ENCODE data around the gene BTBD2. TPM values are rescaled to one million over a fixed set of nuclear protein-coding genes. Genes with fewer than 3 reads are reported as not detected.

Gene BTBD2
- total RNA-seq, 1 experiment from 2014 or later: 32.6 TPM

- Histone ChIP-seq H3K4me1 (replicated peaks) (no peaks in the 10 kb centered on the region), H3K27ac (no peak overlapping the region), H3K4me3 (no peak overlapping the region), H3K27me3 (replicated peaks) (no peaks in the 10 kb centered on the region), H3K36me3 (no peaks in the 10 kb centered on the region), H3K9me3 (replicated peaks) (no peaks in the 10 kb centered on the region)
- DNase-seq (ENCODE audit: low read depth in 1 of 2, low spot score in 2 of 2): no peak
These were observed 6.8 kb upstream of the BTBD2 start for GRCh38 chr19:2022289-2022688.

DNA sequence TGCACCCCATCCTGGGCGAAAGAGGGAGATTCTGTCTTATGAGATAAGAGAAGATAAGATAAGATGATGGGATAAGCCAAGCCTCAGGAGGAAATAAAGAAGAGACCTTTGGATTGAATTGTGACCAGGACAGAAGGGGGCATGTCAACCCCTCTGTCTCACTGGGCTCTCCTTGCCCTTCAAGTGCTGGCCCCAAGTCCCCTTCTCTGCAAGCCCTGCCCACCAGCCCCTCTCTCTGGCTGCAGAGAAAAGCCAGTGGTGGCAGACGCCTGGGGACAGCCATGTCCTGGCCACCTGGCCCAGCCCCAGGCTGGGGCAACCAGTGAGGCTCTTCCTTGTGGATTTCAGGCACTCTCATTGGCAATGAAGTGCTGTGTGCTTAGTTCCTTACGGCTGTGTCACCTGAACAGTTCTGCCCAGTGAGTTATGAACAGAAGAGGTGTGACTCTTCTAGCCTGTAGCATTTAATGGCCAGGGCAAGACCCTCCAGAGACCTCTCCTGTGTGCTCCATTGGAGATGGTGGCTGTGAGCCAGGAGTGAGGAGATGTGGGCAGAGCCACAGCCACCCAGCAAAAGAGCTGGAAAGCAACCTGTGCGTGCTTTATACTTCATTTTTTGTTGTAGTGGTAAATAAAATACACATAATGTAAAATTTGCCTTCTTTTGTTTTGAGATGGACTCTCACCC lies 6.1 kb upstream of the BTBD2 start:
- H3K36me3 ChIP-seq: no peaks in the 10 kb centered on the region
- H3K9me3 ChIP-seq (replicated peaks): no peaks in the 10 kb centered on the region
- no peak overlapping the region for H3K4me3 ChIP-seq
- H3K4me1 ChIP-seq (replicated peaks): no peaks in the 10 kb centered on the region
- no peaks in the 10 kb centered on the region for H3K27me3 ChIP-seq (replicated peaks)
- H3K27ac ChIP-seq: no peak overlapping the region
- no peak for DNase-seq (ENCODE audit: low read depth in 1 of 2, low spot score in 2 of 2)

DNA sequence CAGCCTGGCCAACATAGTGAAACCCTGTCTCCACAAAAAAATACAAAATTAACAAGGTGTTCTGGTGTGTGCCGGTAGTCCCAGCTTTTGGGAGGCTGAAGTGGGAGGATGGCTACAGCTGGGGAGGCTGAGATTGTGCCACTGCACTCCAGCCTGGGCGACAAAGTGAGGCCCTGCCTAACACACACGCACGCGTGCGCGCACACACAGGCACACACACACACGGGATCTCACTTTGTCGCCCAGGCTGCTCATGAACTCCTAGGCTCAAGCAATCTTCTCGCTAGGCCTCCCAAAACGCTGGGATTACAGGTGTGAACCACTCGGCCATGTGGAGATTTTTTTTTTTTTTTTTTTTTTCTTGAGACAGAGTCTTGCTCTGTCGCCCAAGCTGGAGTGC lies 3.2 kb upstream of the BTBD2 start:
- no peak overlapping the region for H3K4me3 ChIP-seq
- no peaks in the 10 kb centered on the region for H3K27me3 ChIP-seq (replicated peaks)
- H3K36me3 ChIP-seq: no peaks in the 10 kb centered on the region
- H3K4me1 ChIP-seq (replicated peaks): 0 out of 2 replicates have a peak, but pooled peaks cover 3% of the 10 kb centered on the region
- H3K27ac ChIP-seq: no peak overlapping the region
- DNase-seq (ENCODE audit: low read depth in 1 of 2, low spot score in 2 of 2): no peak
- no peaks in the 10 kb centered on the region for H3K9me3 ChIP-seq (replicated peaks)

DNA sequence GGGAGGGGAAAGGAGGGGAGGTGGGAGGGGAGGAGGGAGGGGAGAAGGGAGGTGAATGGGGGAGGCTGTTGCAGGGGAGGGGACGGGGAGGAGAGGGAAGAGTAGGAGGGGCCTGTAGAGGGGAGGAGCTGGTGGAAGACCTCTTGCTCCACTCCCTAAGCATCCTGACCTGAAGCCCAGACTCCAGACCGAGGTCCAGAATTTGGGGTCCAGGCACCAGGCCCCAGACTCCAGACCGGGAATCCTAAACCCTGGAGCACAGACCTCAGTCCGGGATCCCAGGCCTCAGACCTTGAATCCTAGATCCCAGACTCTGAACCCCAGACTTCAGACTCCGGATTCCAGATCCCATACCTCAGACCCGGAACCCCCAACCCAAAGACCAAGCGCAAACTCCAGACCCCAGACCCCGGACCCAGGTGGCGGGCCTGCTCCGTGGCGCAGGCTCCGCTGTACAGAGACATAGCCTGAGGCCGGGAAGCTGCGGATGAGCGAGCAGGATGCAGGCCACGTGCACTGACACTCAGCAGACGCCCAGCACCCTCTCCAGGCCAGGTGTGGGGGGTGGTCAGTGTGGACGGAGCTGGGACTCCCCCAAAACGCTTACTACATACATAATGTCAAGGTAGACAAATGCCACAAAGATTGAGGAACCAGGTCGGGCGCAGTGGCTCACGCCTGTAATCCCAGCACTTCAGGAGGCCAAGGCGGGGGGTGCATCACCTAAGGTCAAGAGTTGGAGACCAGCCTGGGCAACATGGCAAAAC lies 710 bp upstream of the BTBD2 start:
- peak in 1 of 2 experiments; percentile 79 for DNase-seq (ENCODE audit: low read depth in 1 of 2, low spot score in 2 of 2)
- Histone ChIP-seq H3K27ac (no peak overlapping the region), H3K4me1 (replicated peaks) (0 out of 2 replicates have a peak, but pooled peaks cover 3% of the 10 kb centered on the region)

DNA sequence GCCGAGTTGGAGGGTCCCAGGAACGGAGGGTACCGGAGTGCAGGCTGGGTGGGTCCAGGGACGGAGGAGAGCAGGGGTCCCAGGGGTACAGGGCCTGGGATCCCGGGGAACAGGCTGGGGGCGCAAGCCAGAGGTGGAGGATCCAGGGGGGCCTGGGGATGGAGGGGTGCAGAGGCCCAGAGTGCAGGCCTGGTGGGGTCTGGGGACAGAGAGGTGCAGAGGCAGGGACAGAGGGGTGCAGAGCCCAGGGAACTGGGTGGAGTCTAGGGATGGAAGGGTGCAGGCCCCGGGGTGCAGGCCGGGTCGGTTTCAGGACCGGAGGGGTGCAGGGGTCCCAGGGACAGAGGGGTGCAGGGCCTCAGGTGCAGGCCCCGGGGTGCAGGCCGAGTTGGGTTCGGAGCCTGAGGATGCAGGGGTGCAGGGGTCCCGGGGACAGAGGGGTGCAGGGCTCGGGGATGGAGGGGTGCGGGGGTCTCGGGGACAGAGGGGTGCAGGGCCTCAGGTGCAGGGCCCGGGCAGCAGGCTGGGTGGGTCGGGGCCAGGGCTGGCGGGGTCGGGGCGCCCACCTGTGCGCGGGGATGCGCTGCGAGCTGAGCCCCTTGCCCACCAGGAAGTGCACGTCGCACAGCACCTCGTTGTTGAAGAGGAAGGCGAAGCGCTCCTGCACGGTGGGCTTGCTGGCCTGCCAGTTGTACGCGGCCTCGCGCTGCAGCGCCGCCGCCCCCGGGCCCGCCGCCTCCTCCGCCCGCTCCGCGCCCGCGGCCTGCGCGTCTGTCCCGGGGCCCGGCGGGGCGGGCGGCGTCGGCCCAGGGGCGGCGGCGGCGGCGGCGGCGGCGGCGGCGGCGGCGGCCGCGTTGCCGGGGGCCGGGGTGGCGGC lies 545 bp downstream of the BTBD2 start:
- no peaks in the 10 kb centered on the region for H3K36me3 ChIP-seq
- H3K4me3 ChIP-seq: peak overlapping the region; percentile 51
- H3K9me3 ChIP-seq (replicated peaks): no peaks in the 10 kb centered on the region
- H3K27me3 ChIP-seq (replicated peaks): no peaks in the 10 kb centered on the region
- no peak overlapping the region for H3K27ac ChIP-seq
- no peak for DNase-seq (ENCODE audit: low read depth in 1 of 2, low spot score in 2 of 2)
- H3K4me1 ChIP-seq (replicated peaks): 0 out of 2 replicates have a peak, but pooled peaks cover 3% of the 10 kb centered on the region

More for the DNA sequence above, 710 bp upstream of the BTBD2 start:
- peak overlapping the region; percentile 21 for H3K4me3 ChIP-seq
- H3K27me3 ChIP-seq (replicated peaks): no peaks in the 10 kb centered on the region
- no peaks in the 10 kb centered on the region for H3K36me3 ChIP-seq
- H3K9me3 ChIP-seq (replicated peaks): no peaks in the 10 kb centered on the region

DNA sequence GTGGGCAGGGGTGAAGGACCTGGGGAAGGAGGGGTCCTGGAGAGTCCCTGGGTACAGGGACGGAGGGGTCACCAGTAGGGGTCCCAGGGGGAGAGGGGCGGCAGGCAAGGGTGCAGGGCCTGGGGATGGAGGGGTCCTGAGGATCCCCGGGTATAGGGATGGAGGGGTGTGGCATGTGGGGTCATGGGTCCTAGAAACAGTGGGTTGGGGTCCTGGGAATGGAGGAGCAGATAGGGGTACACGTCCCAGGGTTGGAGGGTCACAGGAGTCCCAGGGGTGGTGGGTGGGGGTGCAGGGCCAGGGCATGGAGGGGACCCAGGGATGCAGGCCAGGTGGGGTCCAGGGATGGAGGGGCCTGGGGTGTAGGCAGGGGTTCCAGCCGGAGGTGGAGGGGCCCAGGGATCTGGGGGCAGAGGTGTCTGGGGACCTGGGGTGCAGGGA lies 1.4 kb downstream of the BTBD2 start:
- Histone ChIP-seq H3K27me3 (replicated peaks) (no peaks in the 10 kb centered on the region), H3K4me3 (no peak overlapping the region), H3K4me1 (replicated peaks) (0 out of 2 replicates have a peak, but pooled peaks cover 3% of the 10 kb centered on the region), H3K27ac (no peak overlapping the region), H3K36me3 (no peaks in the 10 kb centered on the region), H3K9me3 (replicated peaks) (no peaks in the 10 kb centered on the region)
- DNase-seq (ENCODE audit: low read depth in 1 of 2, low spot score in 2 of 2): no peak

- H3K27me3 ChIP-seq (replicated peaks): no peaks in the 10 kb centered on the region
- H3K27ac ChIP-seq: no peak overlapping the region
- H3K36me3 ChIP-seq: no peaks in the 10 kb centered on the region
- H3K9me3 ChIP-seq (replicated peaks): no peaks in the 10 kb centered on the region
- H3K4me1 ChIP-seq (replicated peaks): 0 out of 2 replicates have a peak, but pooled peaks cover 3% of the 10 kb centered on the region
- DNase-seq (ENCODE audit: low read depth in 1 of 2, low spot score in 2 of 2): no peak
- no peak overlapping the region for H3K4me3 ChIP-seq
These were observed 1.9 kb downstream of the BTBD2 start for GRCh38 chr19:2013683-2013961.

DNA sequence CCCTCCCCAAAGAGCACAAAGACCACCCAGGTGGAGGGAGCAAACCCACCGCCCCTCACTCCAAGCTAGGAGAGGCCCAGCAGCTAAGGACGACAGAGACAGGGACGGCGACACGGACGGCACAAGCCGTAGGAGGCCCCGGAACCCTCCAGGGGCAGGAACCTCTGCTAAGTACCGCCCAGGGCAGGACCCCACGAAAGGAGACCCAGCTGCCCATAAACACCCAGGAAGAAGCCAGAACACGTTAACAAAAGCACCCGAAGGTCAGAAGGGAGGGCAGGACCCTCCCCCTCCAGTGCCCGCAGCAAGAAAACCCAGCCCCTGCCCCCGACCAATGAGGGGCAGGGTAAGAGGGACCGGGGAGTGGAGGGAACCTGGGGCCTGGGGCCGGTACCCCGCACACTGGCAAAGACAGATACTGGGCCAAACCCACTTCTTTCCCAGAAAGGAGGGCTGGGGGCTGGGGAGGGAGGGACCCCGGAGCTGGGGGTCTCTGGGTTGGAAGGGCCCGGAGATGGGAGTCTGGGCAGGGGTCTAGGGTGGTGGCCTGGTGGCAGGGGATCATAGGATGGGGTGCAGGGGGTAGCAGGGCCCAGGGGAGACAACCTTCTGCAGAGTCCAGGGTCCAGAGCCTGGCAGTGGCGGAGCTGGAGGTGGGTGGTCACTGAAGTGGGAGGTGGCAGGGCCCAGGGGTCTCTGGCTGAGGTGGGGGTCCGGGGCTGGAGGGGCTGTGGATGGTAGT lies 2.4 kb downstream of the BTBD2 start:
- DNase-seq (ENCODE audit: low read depth in 1 of 2, low spot score in 2 of 2): no peak
- 0 out of 2 replicates have a peak, but pooled peaks cover 3% of the 10 kb centered on the region for H3K4me1 ChIP-seq (replicated peaks)
- H3K4me3 ChIP-seq: no peak overlapping the region
- H3K27ac ChIP-seq: no peak overlapping the region
- H3K36me3 ChIP-seq: no peaks in the 10 kb centered on the region
- no peaks in the 10 kb centered on the region for H3K9me3 ChIP-seq (replicated peaks)
- H3K27me3 ChIP-seq (replicated peaks): no peaks in the 10 kb centered on the region

DNA sequence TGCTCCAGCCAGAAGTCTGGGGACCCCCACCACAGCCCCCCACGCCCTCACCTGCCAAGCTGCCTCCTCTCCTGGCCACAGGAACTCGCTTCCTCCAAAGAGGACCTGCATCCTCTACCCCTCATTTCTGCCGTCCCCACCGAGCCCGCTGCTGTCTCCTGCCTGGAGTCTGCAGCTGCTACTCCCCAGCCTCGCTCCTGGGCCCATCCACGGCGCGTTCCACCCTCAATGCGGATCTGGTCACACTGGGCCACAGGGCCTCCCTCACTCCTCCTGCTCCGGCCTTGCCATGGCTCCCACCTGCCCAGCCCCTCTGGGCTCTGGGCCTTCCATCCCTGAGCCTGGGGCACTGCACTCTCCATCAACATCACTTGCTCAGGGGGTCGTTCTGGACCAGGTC lies 4.3 kb downstream of the BTBD2 start:
- no peaks in the 10 kb centered on the region for H3K27me3 ChIP-seq (replicated peaks)
- no peaks in the 10 kb centered on the region for H3K9me3 ChIP-seq (replicated peaks)
- H3K36me3 ChIP-seq: no peaks in the 10 kb centered on the region
- DNase-seq (ENCODE audit: low read depth in 1 of 2, low spot score in 2 of 2): no peak
- no peak overlapping the region for H3K27ac ChIP-seq
- H3K4me3 ChIP-seq: no peak overlapping the region
- H3K4me1 ChIP-seq (replicated peaks): 0 out of 2 replicates have a peak, but pooled peaks cover 1% of the 10 kb centered on the region

GRCh38 chr19:2010135-2010668 lies 5.3 kb downstream of the BTBD2 start:
- no peak for DNase-seq (ENCODE audit: low read depth in 1 of 2, low spot score in 2 of 2)
- H3K4me1 ChIP-seq (replicated peaks): no peaks in the 10 kb centered on the region
- no peaks in the 10 kb centered on the region for H3K9me3 ChIP-seq (replicated peaks)
- H3K27ac ChIP-seq: no peak overlapping the region
- no peaks in the 10 kb centered on the region for H3K27me3 ChIP-seq (replicated peaks)
- H3K36me3 ChIP-seq: no peaks in the 10 kb centered on the region
- no peak overlapping the region for H3K4me3 ChIP-seq

GRCh38 chr19:2003874-2004273 lies 11.6 kb downstream of the BTBD2 start:
- DNase-seq (ENCODE audit: low read depth in 1 of 2, low spot score in 2 of 2): no peak
- Histone ChIP-seq H3K27me3 (replicated peaks) (no peaks in the 10 kb centered on the region), H3K9me3 (replicated peaks) (no peaks in the 10 kb centered on the region), H3K27ac (no peak overlapping the region), H3K4me3 (no peak overlapping the region), H3K36me3 (peaks cover 5% of the 10 kb centered on the region; the same call in 1 of the 2 replicates), H3K4me1 (replicated peaks) (no peaks in the 10 kb centered on the region)

GRCh38 chr19:1999856-2000515 lies 15.5 kb downstream of the BTBD2 start:
- Histone ChIP-seq H3K27ac (no peak overlapping the region), H3K4me1 (replicated peaks) (no peaks in the 10 kb centered on the region), H3K9me3 (replicated peaks) (0 out of 2 replicates have a peak, but pooled peaks cover 2% of the 10 kb centered on the region), H3K4me3 (no peak overlapping the region), H3K36me3 (peaks cover 13% of the 10 kb centered on the region), H3K27me3 (replicated peaks) (no peaks in the 10 kb centered on the region)
- no peak for DNase-seq (ENCODE audit: low read depth in 1 of 2, low spot score in 2 of 2)

Measured in SJSA1 (cell line).